HG03108 (cell line): ENCODE measurements around the gene FIS1.
"Not testable (repeated sequence)": the region's sequence is repeated elsewhere in the genome, so short reads cannot be mapped to it uniquely, and the experiment has no call there.

Source experiments
- ATAC-seq: cut with Tn5 transposase; IDR thresholded peaks from one replicate; pipeline ENCODE4 v1.9.1; 2021; ENCODE audit warnings: moderate library complexity; ENCODE audit not compliant: unreplicated experiment

FIS1 gene

GRCh38 chr7:101206665-101207042 is 38.2 kb downstream of the FIS1 start:
- ATAC-seq = no peak

DNA sequence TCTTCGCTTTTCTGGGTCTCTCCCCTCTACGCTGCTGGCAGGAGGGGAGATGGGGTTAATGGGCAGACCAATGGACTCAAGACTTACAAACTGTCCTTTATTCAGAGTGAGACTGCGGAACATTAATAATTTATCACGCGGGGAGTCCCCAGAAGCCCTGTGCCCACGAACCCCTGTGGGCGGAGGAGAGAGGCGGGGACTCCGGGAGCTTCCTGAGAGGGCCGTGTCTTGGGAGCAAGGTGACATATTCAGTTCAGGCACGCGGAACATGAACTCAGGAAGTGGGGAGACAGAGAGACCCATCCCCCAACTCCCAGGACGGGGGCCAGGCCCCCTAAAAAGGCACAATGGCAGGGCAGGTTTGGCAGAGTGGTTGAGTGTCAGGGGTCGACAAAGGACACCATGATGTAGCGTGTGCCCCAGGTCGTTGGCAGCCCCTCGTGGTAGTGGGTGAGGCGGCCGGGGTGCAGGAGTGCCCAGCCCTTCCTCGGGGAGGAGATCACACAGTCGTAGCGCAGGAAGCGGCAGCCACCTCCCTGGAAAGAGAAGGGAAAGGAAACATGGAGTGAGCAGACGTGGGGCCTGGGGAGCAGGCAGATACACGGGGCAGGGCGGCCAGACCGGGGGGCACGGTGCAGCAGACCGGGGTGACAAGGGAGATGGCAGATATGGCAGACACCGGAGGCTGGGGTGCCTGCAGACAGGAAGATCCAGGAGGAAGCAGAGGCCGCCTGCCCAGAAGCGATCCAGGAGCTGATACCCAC is 38.8 kb downstream of the FIS1 start:
- ATAC-seq = no peak

- ATAC-seq = not testable (repeated sequence)
Observed at GRCh38 chr7:101203740-101204738, 40.8 kb downstream of the FIS1 start.

DNA sequence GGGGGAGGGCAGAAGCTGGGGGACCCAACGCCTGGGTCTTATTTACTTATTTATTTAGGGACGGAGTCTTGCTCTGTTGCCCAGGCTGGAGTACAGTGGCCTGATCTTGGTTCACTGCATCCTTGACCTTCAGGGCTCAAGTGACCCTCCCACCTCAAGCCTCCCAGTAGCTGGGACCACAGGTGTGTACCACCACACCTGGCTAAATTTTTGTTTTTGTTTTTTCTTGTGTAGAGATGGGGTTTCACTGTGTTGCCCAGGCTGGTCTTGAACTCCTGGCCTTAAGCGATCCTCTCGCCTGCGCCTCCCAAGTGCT is 42.3 kb downstream of the FIS1 start:
- ATAC-seq = no peak

- no peak for ATAC-seq
Observed at GRCh38 chr7:101201695-101202602, 42.9 kb downstream of the FIS1 start.

DNA sequence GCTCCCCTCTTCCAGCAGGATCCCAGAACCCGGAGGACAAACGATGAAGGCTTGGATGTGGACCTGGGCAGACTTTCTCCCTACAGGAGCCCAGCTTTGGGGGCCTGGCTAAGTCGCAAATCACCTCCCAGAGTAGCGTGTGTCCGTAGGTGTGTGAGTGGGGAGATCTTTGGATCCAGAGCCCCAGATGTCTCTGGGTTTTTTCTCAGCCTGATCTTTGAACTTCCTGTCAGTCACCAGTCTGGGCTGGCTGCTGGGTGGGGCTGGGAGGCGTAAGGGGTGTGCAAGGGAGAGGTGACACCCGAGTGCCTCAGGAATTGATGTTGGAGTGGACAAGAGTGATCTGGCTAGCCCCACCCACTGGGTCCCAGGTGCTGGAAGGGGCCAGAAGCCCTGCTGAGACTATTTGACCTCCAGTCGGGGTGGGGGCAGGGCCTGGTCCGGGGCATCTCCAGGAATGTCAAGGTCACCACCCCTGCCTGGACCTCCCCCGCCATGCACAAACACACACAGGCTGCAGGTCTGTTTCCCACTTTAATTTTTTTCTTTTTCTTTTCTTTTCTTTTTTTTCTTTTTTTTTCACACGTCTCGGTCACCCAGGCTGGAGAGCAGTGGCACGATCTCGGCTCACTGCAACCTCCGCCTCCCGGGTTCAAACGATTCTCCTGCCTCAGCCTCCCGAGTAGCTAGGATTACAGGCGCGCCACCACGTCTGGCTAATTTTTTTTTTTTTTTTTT is 43.9 kb downstream of the FIS1 start, which contains the start of gene MOGAT3:
Gene MOGAT3, minus strand, starts transcription at position 175 of the 738 bp plus-strand sequence. CDS start 182 bp downstream, outside the sequence.
- no peak for ATAC-seq

DNA sequence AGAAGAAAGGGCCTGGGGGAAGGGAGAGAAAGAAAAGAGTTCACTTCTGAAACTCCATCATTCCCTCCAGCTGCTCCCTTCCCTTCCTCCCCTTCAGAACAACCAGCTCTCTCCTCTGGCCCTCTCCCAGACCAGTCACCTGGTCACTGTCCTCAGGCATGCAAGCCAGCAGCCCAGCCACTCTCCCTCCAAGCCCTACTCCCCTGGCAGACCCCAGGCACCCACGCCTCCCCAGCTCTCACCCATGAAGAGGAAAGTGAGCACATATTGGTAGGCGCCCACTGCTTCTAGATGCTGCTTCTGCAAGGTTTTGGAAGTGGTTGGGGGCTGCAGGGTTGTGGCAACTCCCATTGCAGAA is 44.4 kb downstream of the FIS1 start:
- ATAC-seq = no peak

DNA sequence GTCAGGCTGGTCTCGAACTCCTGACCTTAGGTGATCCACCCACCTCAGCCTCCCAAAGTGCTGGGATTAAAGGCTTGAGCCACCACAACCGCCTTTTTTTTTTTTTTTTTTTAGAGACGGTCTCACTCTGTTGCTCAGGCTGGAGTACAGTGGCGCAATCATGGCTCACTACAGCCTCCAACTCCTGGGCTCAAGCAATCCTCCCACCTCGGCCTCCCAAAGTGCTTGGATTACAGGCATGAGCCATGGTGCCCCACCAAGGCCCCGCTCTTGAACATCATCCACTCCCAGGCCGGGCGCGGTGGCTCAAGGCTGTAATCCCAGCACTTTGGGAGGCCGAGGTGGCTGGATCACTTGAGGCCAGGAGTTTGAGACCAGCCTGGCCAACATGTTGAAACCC is 45.4 kb downstream of the FIS1 start:
- ATAC-seq = not testable (repeated sequence)

DNA sequence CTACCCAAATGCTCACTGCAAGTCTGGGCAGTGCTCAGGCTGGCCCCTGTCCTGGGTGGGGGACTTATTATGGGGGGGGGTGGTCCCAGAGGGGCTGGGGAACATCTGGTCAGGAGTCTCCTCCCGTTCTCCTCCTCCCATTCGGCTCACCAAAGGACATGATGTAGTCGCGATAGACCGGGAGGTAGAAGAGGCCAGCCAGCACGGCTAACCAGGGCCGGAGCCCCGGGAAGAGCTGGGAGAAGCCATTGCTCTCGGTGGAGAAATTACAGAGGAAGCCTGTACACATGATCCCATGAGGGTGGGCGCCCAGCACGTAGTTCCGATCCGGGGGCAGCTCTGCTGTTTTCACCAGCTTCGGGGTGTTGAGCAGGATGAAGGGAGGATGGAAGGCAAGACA is 46.4 kb downstream of the FIS1 start:
- ATAC-seq = no peak

- ATAC-seq = no peak
Observed at GRCh38 chr7:101197991-101198390, 46.9 kb downstream of the FIS1 start.

- ATAC-seq = no peak
Observed at GRCh38 chr7:101195884-101196283, 49.0 kb downstream of the FIS1 start.
